Vagina (tissue), 2 donors: ENCODE results near the gene RXFP2. TPM values are rescaled to one million over a fixed set of nuclear protein-coding genes. Genes with fewer than 3 reads are reported as not detected.

ENCODE experiments used
- DNase-seq, 2 donors: peaks; one replicate each; pipeline ENCODE4 v3.0.0-alpha.2; 2017; ENCODE audit errors: extremely low spot score in 2 of 2
- H3K27ac ChIP-seq: fragments of 200-600 bp; sonication (generic); one replicate; pipeline ENCODE4 v1.5.1; 2019
- H3K27me3 ChIP-seq: fragments of 200-600 bp; sonication (generic); one replicate; pipeline ENCODE4 v1.5.1; 2019
- H3K36me3 ChIP-seq, 2 donors: fragments of 200-600 bp; sonication (generic); one replicate each; pipeline ENCODE4 v1.5.1; 2017 to 2019
- H3K4me1 ChIP-seq: fragments of 200-600 bp; sonication (generic); one replicate; pipeline ENCODE4 v1.5.1; 2019
- H3K4me3 ChIP-seq, 2 donors: fragments of 200-600 bp; sonication (generic); 1 replicate in 1 of 2; 2 replicates in 1 of 2; pipeline ENCODE4 v1.5.1; 2016 to 2019
- H3K9me3 ChIP-seq: fragments of 200-600 bp; sonication (generic); one replicate; pipeline ENCODE4 v1.5.1; 2019
- POLR2A ChIP-seq, 2 donors: fragments of 450-650 bp; IDR thresholded peaks; one replicate each; pipeline ENCODE4 v1.6.1; 2017; ENCODE audit warnings: antibody characterized with exemption in 2 of 2, mild to moderate bottlenecking in 2 of 2, moderate library complexity in 2 of 2
- POLR2AphosphoS5 ChIP-seq, 2 donors: sonication (generic); formaldehyde crosslinking; IDR thresholded peaks; one replicate each; pipeline ENCODE4 v1.9.0; 2017; ENCODE audit warnings: antibody characterized with exemption in 2 of 2, mild to moderate bottlenecking in 2 of 2, low read depth in 1 of 2; ENCODE audit not compliant: insufficient read depth in 1 of 2
- intact Hi-C: fragments of 100-400 bp; cut with DNase I; formaldehyde crosslinking; loops from one replicate; pipeline ENCODE4 v1.15.1; 2023
- total RNA-seq: library from RNA; depleted of rRNA; stranded (reverse); fragments of >200 nt; gene quantifications from one replicate; pipeline ENCODE4 v1.2.3, GENCODE V29; 2016
- TF ChIP-seq, protein P1 (sequence below), 3 experiments: fragments of 450-650 bp in 2 of 3; fragments of 200-600 bp in 1 of 3; sonication (generic) in 1 of 3; IDR thresholded peaks; one replicate each; pipeline ENCODE4 v1.5.1; 2017 to 2019; ENCODE audit warnings: antibody characterized with exemption in 3 of 3, mild to moderate bottlenecking in 2 of 3, moderate library complexity in 2 of 3

The RXFP2 gene
- total RNA-seq, 1 donor from 2014 or later = not detected

DNA sequence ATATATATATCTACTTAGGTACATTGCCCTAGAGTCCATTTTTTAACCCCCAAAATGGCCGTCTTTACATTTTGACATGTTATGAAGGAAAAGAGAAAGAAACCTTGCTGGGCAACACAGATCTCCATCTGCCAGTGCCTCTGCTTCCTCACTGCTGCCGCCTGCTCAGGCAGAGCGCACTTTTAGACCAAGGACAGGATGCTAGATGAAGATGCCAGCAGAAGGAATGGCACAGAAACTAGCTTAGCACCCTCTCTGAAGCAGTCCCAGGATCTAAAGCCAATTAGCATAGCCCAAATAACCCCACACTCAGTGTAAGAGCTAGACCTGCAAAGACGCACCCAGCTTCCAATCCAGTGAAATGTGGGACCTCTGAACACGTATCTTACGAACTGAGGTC lies 111.9 kb downstream of the RXFP2 start:
- TF ChIP-seq POLR2A (IDR thresholded peaks at IDR 0.05) = no peak
- TF ChIP-seq, protein P1, sequence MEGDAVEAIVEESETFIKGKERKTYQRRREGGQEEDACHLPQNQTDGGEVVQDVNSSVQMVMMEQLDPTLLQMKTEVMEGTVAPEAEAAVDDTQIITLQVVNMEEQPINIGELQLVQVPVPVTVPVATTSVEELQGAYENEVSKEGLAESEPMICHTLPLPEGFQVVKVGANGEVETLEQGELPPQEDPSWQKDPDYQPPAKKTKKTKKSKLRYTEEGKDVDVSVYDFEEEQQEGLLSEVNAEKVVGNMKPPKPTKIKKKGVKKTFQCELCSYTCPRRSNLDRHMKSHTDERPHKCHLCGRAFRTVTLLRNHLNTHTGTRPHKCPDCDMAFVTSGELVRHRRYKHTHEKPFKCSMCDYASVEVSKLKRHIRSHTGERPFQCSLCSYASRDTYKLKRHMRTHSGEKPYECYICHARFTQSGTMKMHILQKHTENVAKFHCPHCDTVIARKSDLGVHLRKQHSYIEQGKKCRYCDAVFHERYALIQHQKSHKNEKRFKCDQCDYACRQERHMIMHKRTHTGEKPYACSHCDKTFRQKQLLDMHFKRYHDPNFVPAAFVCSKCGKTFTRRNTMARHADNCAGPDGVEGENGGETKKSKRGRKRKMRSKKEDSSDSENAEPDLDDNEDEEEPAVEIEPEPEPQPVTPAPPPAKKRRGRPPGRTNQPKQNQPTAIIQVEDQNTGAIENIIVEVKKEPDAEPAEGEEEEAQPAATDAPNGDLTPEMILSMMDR (IDR thresholded peaks at IDR 0.05) = no peak
- TF ChIP-seq POLR2AphosphoS5 (IDR thresholded peaks at IDR 0.05; ENCODE audit: insufficient read depth in 1 of 2, low read depth in 1 of 2) = no peak
- H3K36me3 ChIP-seq = no peaks in the 10 kb centered on the region
- intact Hi-C loops = no loop called here
- H3K9me3 ChIP-seq = no peaks in the 10 kb centered on the region
- H3K4me3 ChIP-seq = no peak overlapping the region
- no peaks in the 10 kb centered on the region for H3K27me3 ChIP-seq
- H3K4me1 ChIP-seq = peaks cover 7% of the 10 kb centered on the region
- DNase-seq = no peak
- no peak overlapping the region for H3K27ac ChIP-seq
